ENCODE measurements around the gene MYO7A. TPM values are rescaled to one million over a fixed set of nuclear protein-coding genes. Genes with fewer than 3 reads are reported as not detected.
"Not testable (repeated sequence)": the region's sequence is repeated elsewhere in the genome, so short reads cannot be mapped to it uniquely, and the experiment has no call there.

MYO7A gene
- total RNA-seq, 1 donor from 2014 or later: 0.97 TPM

- DNase-seq (ENCODE audit: low spot score): no peak
These were observed 31.4 kb upstream of the MYO7A start for GRCh38 chr11:77096591-77097019.

GRCh38 chr11:77097180-77097579, 30.9 kb upstream of the MYO7A start:
- H3K36me3 ChIP-seq; H3K4me3 ChIP-seq; H3K27ac Mint-ChIP-seq; H3K9me3 ChIP-seq (ENCODE audit: low read depth); H3K27me3 ChIP-seq; H3K4me3 Mint-ChIP-seq; H3F3A ChIP-seq (ENCODE audit: low read depth); H3K4me2 ChIP-seq; H3K4me1 Mint-ChIP-seq; H3K9me3 Mint-ChIP-seq; H3K9ac ChIP-seq; H3K27me3 Mint-ChIP-seq (ENCODE audit: insufficient read depth, low read depth); H2AFZ ChIP-seq (replicated peaks); DNase-seq (ENCODE audit: low spot score); H3K36me3 Mint-ChIP-seq; H3K27ac ChIP-seq; H3K79me2 ChIP-seq (ENCODE audit: low read depth); H4K20me1 ChIP-seq (ENCODE audit: low read depth): not testable (repeated sequence)
- H3K4me1 ChIP-seq: peaks cover 11% of the 10 kb centered on the region

More at GRCh38 chr11:77096591-77097019, 31.4 kb upstream of the MYO7A start:
- Mint-ChIP-seq H3K4me1 (peaks cover 7% of the 10 kb centered on the region), H3K27me3 (ENCODE audit: insufficient read depth, low read depth) (peaks cover 7% of the 10 kb centered on the region), H3K36me3 (peaks cover 2% of the 10 kb centered on the region), H3K9me3 (peaks cover 8% of the 10 kb centered on the region), H3K27ac (peak overlapping the region; percentile 78), H3K4me3 (no peak overlapping the region)
- peaks cover 11% of the 10 kb centered on the region for H3K4me1 ChIP-seq
- H3K27ac ChIP-seq: no peak overlapping the region
- H2AFZ ChIP-seq (replicated peaks): no peak overlapping the region
- H3K4me2 ChIP-seq: no peak overlapping the region
- H3K4me3 ChIP-seq: no peak overlapping the region
- H3K36me3 ChIP-seq: no peaks in the 10 kb centered on the region
- no peaks in the 10 kb centered on the region for H4K20me1 ChIP-seq (ENCODE audit: low read depth)
- TF ChIP-seq EZH2 (IDR thresholded peaks at IDR 0.05) (no peak), EZH2phosphoT487 (IDR thresholded peaks at IDR 0.05) (no peak), CTCF (IDR thresholded peaks at IDR 0.05) (no peak)
- no peaks in the 10 kb centered on the region for H3K27me3 ChIP-seq
- H3F3A ChIP-seq (ENCODE audit: low read depth): no peaks in the 10 kb centered on the region
- no peaks in the 10 kb centered on the region for H3K9me3 ChIP-seq (ENCODE audit: low read depth)
- no peak overlapping the region for H3K9ac ChIP-seq
- no peaks in the 10 kb centered on the region for H3K79me2 ChIP-seq (ENCODE audit: low read depth)

GRCh38 chr11:77100166-77101042, 27.6 kb upstream of the MYO7A start:
- H3K9me3 Mint-ChIP-seq: peaks cover 8% of the 10 kb centered on the region
- no peaks in the 10 kb centered on the region for H3K36me3 ChIP-seq

More at GRCh38 chr11:77100166-77101042, 27.6 kb upstream of the MYO7A start:
- Mint-ChIP-seq H3K4me1 (peaks cover 12% of the 10 kb centered on the region), H3K36me3 (peaks cover 2% of the 10 kb centered on the region), H3K4me3 (no peak overlapping the region), H3K27ac (no peak overlapping the region), H3K27me3 (ENCODE audit: insufficient read depth, low read depth) (peaks cover 9% of the 10 kb centered on the region)
- no peak overlapping the region for H3K4me2 ChIP-seq
- no peaks in the 10 kb centered on the region for H4K20me1 ChIP-seq (ENCODE audit: low read depth)
- DNase-seq (ENCODE audit: low spot score): no peak
- no peaks in the 10 kb centered on the region for H3F3A ChIP-seq (ENCODE audit: low read depth)
- no peaks in the 10 kb centered on the region for H3K79me2 ChIP-seq (ENCODE audit: low read depth)
- no peak overlapping the region for H3K27ac ChIP-seq
- H3K9me3 ChIP-seq (ENCODE audit: low read depth): no peaks in the 10 kb centered on the region
- TF ChIP-seq EZH2 (IDR thresholded peaks at IDR 0.05) (no peak), CTCF (IDR thresholded peaks at IDR 0.05) (no peak), EZH2phosphoT487 (IDR thresholded peaks at IDR 0.05) (no peak)
- no peak overlapping the region for H3K9ac ChIP-seq
- H2AFZ ChIP-seq (replicated peaks): no peak overlapping the region
- no peaks in the 10 kb centered on the region for H3K27me3 ChIP-seq
- H3K4me1 ChIP-seq: peaks cover 11% of the 10 kb centered on the region
- H3K4me3 ChIP-seq: no peak overlapping the region
